ENCODE measurements around the gene PDCD4.

DNA sequence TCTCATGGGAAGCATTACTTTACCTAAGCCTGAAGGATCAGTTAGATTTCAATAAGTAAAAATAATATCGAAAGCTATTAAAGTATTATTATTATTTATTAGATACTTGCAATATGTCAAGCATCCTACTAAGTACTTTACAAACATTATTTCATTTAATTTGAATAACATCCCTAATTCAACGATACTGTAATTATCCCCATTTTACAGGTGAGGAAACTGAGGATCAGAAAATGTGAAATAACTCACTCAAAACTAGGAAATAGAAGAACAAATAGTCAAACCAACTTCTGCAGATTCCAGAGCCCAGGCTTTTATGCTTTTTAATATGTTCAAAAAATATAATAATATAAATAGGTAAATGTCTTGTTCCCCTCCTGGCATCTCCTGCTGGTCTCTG lies 10.3 kb upstream of the PDCD4 start:
- TF ChIP-seq ZFX (IDR thresholded peaks at IDR 0.05; ENCODE audit: borderline replicate concordance) = no peak
- TF ChIP-seq, protein P1, sequence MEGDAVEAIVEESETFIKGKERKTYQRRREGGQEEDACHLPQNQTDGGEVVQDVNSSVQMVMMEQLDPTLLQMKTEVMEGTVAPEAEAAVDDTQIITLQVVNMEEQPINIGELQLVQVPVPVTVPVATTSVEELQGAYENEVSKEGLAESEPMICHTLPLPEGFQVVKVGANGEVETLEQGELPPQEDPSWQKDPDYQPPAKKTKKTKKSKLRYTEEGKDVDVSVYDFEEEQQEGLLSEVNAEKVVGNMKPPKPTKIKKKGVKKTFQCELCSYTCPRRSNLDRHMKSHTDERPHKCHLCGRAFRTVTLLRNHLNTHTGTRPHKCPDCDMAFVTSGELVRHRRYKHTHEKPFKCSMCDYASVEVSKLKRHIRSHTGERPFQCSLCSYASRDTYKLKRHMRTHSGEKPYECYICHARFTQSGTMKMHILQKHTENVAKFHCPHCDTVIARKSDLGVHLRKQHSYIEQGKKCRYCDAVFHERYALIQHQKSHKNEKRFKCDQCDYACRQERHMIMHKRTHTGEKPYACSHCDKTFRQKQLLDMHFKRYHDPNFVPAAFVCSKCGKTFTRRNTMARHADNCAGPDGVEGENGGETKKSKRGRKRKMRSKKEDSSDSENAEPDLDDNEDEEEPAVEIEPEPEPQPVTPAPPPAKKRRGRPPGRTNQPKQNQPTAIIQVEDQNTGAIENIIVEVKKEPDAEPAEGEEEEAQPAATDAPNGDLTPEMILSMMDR (IDR thresholded peaks at IDR 0.05) = no peak

Data from 22Rv1 (cell line).